GM21381 (cell line): ENCODE data around the gene ARNT2.

ENCODE experiments used
- ATAC-seq: cut with Tn5 transposase; IDR thresholded peaks from one replicate; pipeline ENCODE4 v1.9.1; 2021; ENCODE audit warnings: mild to moderate bottlenecking, moderate library complexity; ENCODE audit not compliant: unreplicated experiment

ARNT2 gene

DNA sequence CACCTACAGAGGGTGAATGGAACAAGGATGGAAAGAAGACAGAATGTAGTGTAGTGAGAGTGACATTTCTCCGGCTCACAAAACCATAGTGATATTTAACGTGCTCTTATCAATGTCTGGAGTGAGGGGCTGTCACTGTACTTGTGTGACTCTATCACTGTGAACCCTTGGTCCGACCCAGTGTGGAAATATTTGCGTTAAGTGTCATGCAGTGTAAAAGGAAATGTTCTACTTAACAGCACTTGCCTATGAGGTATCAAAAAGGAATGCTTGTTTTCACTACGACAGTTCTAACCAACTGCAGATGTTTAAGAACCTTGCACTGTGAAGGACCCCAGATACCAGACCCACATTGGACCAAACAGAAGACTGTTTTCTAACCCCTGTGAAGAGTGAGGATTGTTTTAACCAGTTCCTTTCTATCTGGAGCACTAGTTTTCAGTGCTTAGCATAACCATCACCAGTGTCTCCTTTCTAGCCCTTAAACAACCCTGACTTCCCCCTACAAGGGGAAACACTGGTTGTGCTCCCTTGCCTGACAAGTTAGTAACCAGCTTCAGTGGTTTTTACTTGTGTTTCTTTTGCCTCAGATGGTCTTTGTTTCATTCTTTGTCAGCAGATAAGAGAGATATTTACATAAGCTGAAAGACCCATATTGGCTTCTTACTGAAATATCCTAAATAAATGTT lies 146.2 kb downstream of the ARNT2 start:
- peak; percentile 54 for ATAC-seq

DNA sequence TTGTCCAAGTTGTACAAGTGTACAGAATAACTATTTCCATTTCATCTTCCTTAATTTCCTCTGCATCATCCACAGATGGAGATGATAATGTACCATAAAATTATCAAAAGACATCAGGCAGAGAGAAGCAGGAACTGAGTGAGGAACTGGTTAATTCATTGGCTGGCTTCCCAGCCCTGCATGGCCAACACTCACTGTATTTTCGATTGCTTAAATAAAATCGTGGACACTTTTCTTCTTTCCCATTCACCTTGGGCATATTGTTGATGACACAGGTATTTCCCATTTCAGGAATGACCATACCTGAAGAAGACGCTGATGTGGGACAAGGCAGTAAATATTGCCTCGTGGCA lies 146.7 kb downstream of the ARNT2 start:
- ATAC-seq: no peak

DNA sequence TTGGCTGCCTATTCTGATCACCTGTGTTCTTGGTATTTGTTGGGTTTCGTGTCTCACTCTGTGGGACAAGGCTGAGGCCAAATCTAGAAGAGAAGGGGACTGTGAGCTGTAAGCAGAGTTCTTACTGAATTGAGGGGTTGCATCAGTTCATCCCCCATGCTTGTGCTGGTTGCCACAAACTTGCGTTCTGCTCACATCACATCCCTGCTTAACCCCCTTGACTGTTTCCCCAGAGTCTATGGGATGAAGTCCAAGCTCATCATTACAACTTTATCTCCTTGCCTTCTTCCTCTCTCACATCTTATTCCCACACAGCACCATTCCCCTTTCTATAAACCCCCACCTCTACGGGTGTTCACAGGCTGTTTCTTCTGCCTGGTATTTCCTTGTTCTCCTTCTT lies 147.2 kb downstream of the ARNT2 start:
- ATAC-seq: no peak

DNA sequence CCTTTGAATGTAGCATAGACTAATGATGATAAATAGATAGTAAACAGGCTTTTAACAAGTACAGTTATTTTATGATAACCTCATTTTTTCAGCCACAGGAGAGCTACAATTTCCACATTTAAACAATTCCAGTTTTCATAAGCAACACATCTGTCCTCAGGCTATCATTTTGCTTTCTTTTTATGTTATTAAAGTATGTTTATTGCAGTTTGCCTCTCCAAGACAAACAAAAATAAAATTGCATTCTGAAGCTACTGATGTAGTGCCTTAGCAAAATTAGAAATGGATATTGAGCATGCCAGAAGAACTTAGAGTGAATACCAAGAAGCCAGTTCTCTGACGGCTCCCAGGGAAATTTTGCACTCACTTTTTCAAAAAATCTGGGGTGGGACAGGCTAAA lies 150.4 kb downstream of the ARNT2 start:
- ATAC-seq: no peak

DNA sequence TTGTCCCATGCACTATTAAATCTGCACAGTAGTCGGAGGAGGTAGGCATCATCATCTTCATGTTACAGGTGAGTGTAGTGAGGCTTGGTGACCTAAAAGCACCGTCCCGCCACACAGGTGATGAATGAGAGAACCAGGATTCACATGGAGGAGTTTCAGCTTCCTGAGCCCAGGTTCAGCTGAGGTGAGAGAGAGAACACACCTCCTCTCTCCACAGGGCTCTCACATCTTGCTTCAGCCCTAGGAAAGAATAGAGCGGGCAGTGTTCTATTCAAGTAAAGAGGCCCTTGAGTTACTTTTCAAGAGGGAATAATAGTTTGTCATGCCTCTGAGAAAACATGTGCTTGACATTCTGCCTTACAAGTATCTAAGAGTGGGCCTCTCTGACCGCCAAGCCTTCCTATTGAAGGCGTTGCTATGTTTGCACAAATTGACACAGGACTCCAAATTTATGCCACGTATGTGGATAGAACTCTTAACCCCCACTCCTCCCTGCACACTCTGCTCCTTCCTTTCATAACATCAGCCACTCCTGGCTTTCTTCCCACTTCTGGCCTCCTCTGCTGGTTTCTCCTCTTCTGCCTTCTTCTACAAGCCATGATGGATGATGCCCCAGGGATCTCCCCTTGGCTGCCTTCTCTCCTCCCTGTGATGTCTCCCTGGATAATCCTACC lies 152.6 kb downstream of the ARNT2 start:
- no peak for ATAC-seq

DNA sequence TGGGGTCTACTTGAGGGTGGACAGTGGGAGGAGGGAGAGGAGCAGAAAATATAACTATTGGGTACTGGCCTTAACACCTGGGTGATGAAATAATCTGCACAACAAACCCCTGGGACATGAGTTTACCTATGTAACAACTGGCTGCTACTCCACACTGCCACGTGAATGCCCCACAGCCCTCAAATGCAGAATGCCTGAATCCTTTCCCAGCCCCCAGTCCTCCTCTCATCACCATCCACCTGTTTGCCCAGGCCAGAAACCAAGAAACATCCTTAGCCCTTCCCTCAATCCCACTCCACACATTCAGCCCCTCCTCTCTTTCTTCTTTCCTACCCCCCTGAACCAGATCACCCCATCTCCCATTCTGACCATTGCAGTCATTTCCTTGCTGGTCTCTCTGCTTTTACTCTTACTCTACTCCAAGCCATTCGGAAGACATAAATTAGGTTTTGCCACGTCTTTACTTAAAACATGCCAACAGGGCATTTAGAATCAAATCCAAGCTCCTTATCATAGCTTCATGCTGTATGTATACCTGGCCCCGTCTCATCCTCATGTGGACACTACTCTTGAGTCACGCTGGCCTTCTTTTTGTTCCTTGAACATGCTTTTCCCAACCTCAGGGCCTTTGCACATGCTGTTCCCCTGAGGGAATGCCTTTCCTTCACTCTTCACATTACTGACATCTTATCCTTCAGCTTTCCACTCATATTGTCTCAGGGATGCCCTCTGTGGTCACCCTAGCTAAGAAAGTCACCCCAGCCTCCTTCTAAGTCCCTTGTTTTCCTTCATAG lies 153.5 kb downstream of the ARNT2 start:
- ATAC-seq: no peak

DNA sequence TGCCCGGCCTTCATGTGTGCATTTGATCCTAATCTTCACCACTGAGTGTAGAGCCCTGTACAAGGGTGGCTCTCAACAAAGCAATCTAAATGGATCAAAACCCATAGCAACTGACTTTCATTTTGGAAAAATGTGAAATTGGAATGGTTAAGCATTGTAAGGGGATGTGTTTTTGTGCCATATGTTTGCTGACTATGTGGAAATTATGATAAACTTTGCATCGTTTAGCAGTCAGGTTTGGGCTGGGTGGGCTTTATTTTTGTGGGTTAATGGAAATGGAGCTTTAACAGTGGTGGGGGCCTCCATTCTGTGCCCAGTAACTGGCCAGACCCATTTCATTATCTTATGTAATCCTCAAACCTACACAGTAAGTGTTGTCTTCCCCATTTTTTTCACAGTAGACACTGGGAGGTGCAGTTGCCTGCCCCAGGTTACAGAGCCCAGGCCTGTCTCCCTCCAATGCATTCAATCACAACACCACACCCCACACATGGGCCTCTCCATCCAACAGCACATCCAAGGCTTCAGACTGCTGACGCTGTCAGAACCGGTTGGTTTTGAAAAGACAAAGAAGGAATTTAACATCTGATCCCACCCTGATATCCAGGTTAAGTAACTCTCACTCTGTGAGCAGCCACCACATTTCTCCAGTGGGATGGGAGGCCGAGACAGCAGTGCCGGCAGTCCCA lies 154.6 kb downstream of the ARNT2 start:
- no peak for ATAC-seq

DNA sequence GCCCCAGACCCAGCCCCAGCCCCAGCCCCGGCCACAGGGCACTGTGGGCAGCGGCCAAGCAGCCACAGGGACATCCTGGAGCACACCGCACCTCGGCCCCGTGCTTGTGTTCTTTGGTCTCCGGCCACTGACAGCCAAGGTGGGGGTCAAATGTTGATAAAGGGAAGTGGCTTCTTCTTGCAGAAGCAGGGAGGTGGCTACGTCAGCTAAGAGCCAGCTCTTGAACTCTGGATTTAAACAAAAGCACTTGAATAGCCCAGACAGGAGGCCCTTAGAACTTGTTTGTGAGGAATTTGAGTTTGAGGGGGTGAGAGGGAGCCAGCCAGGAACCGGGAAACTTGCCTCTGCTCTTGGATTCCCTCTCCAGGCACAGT lies 155.1 kb downstream of the ARNT2 start:
- no peak for ATAC-seq

DNA sequence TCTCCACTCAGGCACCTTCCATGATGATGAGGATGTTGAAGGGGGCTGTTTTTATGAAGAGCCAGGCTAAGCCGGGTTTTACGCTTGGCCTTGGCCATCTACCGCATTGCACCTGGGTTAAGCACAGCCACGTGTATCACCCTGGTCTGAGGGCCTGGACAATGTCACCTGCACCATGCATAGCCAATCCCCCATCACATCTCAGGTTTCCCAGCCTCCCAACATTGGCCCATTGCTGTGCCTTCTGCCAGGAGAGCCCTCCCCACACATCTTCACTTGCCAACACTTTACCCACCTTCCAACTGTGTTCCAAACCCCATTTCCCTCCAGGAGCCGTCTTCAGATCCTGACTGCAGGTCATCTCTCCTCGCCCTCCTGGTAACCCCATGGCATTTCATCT lies 155.6 kb downstream of the ARNT2 start:
- no peak for ATAC-seq

DNA sequence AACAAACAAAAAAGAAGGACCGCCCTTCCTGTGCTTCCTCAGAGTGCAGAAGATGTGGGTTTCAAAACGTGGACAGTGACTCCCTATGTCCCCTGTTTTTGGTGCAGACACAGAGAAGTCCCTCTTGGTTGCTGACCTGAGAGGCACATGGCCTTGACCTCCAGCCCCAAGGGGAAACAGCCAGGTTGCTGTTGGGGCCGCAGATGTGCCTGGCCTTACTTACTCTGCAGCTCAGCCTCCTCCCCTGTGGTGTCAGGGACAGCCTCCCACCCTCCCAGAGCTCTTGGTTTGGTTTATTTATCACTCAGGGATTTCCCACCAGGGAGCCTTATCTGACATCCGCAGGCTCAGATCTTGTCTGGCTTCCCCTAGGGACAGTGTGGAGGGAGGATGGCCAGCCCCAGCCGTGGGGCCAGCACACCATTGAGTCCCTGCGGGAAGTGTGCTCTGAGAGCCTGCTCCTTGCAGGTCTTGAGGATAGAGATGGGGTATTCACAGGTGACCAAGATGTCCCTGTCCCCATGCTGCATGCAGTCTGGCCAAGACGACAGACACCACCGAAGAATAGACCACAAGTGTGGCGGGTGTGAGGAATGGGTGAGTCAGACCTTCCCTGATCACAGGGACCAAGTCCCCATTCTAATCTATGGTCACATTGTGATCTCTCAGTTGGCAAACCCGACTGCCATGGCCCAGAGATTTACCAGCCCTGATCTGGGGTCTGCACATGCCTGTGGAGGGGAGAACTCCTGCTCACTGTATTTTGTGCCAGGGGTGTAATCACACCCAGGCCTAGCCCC lies 156.6 kb downstream of the ARNT2 start:
- no peak for ATAC-seq

DNA sequence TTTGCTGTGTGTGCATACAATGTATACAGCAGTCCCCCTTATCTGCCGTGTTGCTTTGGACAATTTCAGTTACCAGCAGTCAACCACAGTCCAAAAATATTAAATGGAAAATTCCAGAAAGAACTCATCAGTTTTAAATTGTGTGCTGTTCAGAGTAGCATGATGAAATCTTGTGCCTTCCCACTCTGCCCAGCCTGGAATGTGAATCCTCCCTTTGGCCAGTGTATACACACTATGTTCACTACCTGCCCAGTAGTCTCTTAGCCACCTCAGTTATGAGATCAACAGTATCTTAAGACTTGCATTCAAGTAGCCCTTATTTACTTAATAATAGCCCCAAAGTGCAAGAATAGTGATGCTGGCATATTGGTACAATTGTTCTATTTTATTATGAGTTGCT lies 157.3 kb downstream of the ARNT2 start:
- no peak for ATAC-seq

DNA sequence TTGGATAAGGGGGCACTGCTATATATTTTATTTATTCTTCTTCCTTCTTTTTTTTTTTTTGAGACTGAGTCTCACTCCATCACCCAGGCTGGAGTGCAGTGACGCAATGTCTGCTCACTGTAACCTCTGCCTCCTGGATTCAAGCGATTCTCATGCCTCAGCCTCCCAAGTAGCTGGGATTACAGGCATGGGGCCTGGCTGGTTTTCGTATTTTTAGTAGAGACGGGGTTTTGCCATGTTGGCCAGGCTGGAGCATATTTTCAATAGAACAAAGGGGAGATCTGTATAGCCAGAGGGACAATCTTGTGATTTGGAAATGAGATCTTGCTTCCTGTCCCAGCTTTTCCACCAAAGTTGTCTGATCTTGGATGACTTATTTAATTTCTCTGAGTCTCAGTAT lies 157.9 kb downstream of the ARNT2 start:
- ATAC-seq: no peak

DNA sequence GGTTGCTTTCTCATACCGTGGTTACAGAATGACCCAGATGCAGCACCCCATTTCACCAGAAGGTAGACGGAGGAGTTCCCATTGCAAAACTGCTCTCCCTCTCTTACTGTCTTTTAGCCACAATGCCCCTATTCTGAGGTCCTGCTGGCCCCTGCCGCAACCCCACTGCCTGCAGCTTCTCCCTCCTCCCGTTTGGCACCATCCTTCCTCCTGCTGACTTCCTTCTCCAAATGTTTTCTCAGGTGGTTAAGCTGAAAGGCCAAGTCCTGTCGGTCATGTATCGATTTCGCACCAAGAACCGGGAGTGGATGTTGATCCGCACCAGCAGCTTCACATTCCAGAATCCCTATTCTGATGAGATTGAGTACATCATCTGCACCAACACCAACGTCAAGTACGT lies 158.7 kb downstream of the ARNT2 start:
- ATAC-seq: no peak

DNA sequence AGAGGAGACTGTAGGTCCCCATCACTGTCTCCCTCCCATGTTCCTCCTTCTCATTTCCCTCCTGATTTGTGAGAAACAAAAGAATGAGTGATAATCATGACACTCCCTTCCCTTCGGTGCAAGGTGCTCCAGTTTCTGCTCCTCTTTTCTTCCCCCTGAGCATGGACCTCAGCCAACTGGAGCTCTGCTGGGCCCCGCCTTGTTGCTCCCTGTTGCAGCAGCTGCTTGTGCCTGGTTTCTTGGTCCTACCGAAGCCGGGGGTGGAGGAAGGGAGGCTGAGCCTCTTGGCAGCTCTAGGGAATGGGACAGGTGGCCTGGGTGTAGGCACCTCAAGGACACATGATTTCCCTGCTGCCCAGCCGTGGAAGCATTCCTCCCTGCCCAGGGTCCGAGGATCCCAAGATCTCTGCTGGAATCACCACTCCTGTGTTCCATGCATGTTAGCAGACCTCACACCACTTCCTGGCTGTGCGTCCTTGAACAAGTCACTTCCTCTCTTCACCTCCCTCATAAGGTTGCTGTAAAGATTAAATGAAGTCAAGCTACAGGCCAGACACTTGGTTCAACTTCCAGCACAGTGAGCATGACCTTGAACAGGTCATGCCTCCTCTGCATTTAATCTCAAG lies 159.3 kb downstream of the ARNT2 start:
- ATAC-seq: no peak

DNA sequence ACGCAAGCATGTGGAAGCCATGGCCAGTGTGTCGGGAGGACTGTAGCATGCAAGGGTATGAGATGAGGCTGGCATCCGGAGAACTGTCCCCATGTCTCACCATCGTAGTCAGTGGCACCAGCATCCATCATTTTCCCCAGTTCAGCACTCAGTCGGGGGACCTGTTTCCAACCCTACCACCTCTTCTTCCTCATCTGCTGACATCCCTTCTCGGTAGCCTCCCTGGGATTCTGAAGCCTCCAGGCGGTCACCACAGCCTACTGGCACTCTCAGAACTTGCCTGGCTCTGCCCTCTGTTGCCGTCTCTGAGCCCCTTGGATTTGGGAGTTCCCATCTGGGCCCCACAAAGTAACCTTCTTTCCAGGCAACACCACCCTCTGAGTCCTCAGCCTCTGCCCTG lies 159.9 kb downstream of the ARNT2 start:
- no peak for ATAC-seq

DNA sequence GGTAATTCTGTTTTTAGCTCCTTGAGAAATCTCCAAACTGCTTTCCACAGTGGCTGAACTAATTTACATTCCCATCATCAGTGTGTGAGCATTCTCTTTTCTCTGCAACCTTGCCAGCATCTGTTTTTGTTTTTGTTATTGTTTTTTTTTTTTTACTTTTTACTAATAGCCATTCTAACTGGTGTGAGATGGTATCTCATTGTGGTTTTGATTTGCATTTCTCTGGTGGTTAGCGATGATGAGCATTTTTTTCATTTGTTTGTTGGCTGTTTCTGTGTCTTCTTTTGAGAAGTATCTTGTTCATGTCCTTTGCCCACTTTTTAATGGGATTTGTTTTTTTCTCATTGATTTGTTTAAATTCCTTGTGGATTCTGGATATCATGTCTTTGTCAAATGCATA lies 161.2 kb downstream of the ARNT2 start:
- no peak for ATAC-seq

DNA sequence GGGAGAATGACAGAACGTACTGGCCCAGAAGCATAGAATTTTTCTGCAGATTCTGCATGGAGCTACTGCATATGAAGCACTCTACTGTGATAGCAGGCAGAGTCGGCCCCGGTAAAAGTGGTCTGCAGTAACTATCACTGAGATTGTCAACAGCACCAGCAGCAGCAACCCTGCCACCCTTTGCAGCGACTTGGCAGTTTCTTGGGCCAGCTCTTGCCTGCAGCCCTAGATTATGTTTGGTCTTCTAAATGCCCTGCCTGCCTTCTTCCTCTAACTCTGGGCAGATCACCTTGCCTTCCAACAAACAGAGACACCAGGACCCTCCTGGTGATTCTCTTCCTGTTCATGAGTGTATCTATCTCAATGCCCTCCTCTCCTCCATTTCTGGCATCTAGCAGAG lies 161.8 kb downstream of the ARNT2 start:
- no peak for ATAC-seq

DNA sequence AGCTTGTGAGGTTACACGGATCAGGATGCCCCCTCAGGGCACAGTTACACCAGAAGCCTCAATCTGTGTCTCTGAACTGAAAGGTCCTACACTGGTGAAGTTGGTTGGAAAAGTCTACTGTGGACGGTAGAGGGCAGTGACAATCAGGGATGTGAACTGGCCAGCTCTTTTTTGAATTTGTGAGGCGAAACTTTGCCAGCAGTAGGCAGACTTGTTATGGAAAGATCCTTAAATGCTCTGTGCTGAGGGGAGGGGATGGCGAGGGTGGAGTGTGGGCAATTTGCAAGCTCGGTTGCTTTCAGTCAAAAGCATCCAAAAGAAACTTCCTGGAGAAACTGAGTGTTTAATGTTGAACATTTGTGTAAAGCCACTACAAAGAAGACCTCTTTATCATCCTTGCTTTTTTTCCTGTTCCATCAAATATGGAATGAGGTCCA lies 163.6 kb downstream of the ARNT2 start:
- no peak for ATAC-seq

DNA sequence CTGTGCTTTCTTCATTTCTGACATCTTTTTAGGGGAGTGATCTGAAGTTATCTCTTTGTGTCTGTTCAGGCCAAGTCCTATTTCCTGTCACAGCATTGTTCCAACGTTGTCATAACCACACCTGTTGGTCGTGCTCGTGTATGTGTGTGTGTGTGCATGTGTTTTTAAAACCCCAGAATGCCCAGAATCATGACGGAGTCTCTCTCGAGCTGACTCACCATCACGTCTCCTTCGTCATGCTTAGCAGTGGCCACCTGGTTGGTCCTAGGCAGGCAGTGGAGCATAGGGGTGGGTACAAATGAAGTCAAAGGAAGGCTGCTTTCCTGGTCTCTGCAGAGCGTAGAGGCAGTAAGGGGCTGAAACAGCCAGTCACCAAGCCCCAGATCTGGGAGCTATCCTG lies 164.1 kb downstream of the ARNT2 start:
- no peak for ATAC-seq

DNA sequence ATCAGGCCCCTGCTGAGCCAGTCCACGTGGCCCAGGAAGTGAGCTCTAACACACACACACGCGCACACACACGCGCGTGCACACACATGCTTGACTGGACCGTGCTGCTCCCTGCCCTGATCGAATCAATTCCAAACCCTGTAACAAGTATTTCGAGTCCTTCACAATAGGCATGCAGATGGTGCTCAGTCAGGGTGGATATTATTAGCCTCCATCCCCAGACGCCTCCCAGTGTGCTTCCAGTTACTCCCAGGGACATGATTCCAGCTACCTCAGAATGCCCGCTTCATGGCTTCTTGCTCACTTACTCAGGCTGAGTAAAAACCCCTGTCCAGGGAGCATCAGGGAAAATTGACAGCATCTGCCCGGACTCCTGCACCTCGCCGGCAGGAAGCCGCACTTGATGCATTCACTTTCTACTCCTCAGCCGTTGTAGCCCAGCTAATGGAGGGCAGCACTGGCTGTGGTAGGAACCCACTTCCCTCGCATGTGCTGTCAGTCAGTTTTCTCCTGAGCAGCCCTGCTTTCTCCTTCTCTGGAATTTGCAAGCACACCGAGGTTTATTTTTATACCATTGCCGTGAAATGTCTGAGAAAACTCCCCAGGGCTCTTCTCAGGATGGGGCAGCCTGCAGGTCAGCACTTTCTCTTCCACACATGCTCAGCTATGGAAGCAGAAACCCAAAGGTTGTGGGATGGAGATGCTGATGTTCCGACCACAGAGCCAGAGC lies 164.9 kb downstream of the ARNT2 start:
- no peak for ATAC-seq
